GM12873 (cell line): ENCODE data around the gene NPAS1.

Experiments used
- CTCF ChIP-seq: IDR thresholded peaks from 2 replicates; pipeline ENCODE4 v1.5.1; 2012; ENCODE audit warnings: low read depth, mild to moderate bottlenecking, moderate library complexity, low read length, control low read depth; ENCODE audit not compliant: insufficient read depth; ENCODE audit errors: missing control alignments

Gene NPAS1

GRCh38 chr19:46976845-46977320, 42.8 kb upstream of the NPAS1 start:
- no peak for TF ChIP-seq CTCF

- no peak for TF ChIP-seq CTCF
Observed at GRCh38 chr19:46977548-46977947, 42.1 kb upstream of the NPAS1 start.

- no peak for TF ChIP-seq CTCF
Observed at GRCh38 chr19:46978171-46978869, 41.3 kb upstream of the NPAS1 start.

GRCh38 chr19:46979126-46980105, 40.2 kb upstream of the NPAS1 start:
- no peak for TF ChIP-seq CTCF

- TF ChIP-seq CTCF: no peak
Observed at GRCh38 chr19:46980761-46981160, 38.9 kb upstream of the NPAS1 start.

- TF ChIP-seq CTCF: no peak
Observed at GRCh38 chr19:46981286-46981945, 38.2 kb upstream of the NPAS1 start.

GRCh38 chr19:46983097-46983496, 36.5 kb upstream of the NPAS1 start:
- no peak for TF ChIP-seq CTCF
